CD14-positive monocyte (primary cell): ENCODE data around the gene CTNNA2. TPM values are rescaled to one million over a fixed set of nuclear protein-coding genes. Genes with fewer than 3 reads are reported as not detected.

ENCODE experiments used
- DNase-seq, 3 donors: peaks; one replicate each; pipeline ENCODE4 v3.0.0-alpha.2; 2011 to 2022
- H2AFZ ChIP-seq: 2 replicates; pipeline ENCODE4 v1.6.0; 2012; ENCODE audit warnings: mild to moderate bottlenecking, low read depth, low read length, inconsistent platforms; ENCODE audit not compliant: insufficient read depth, poor library complexity, severe bottlenecking
- H3K27ac ChIP-seq, 2 donors: 1 replicate in 1 of 2; 2 replicates in 1 of 2; pipeline ENCODE4 v1.5.1; 2012 to 2013; ENCODE audit warnings: low read length in 2 of 2, control low read depth in 1 of 2, inconsistent platforms in 1 of 2, low read depth in 1 of 2, mild to moderate bottlenecking in 1 of 2
- H3K27me3 ChIP-seq, 2 donors: one replicate each; pipeline versions ENCODE4 v1.6.0 to v1.6.1; 2011 to 2013; ENCODE audit warnings: low read length in 2 of 2; ENCODE audit not compliant: control insufficient read depth in 2 of 2, insufficient read depth in 2 of 2
- H3K36me3 ChIP-seq, 2 donors: replicated peaks in 1 of 2; 1 replicate in 1 of 2; 2 replicates in 1 of 2; pipeline versions ENCODE4 v1.5.1 to v1.6.1; 2012 to 2013; ENCODE audit warnings: low read length in 2 of 2, control low read depth in 1 of 2, inconsistent platforms in 1 of 2, mild to moderate bottlenecking in 1 of 2; ENCODE audit not compliant: insufficient read depth in 2 of 2, control insufficient read depth in 1 of 2
- H3K4me1 ChIP-seq, 2 donors: 1 replicate in 1 of 2; 2 replicates in 1 of 2; pipeline versions ENCODE4 v1.5.1 to v1.6.1; 2012 to 2013; ENCODE audit warnings: low read length in 2 of 2, control low read depth in 1 of 2, inconsistent platforms in 1 of 2, mild to moderate bottlenecking in 1 of 2, moderate library complexity in 1 of 2; ENCODE audit not compliant: insufficient read depth in 2 of 2, control insufficient read depth in 1 of 2
- H3K4me2 ChIP-seq: replicated peaks from 2 replicates; pipeline ENCODE3; 2012; ENCODE audit warnings: low read length, moderate library complexity, mild to moderate bottlenecking; ENCODE audit not compliant: poor library complexity, severe bottlenecking; ENCODE audit errors: extremely low read depth
- H3K4me3 ChIP-seq, 3 experiments: fragments of 200-600 bp in 1 of 3; sonication (generic) in 1 of 3; replicated peaks in 1 of 3; 1 replicate in 2 of 3; 2 replicates in 1 of 3; pipeline ENCODE4 v1.5.1; 2011 to 2013; ENCODE audit warnings: low read length in 3 of 3, mild to moderate bottlenecking in 3 of 3, control low read depth in 2 of 3, low read depth in 2 of 3, inconsistent platforms in 1 of 3, moderate library complexity in 1 of 3
- H3K79me2 ChIP-seq: 2 replicates; pipeline ENCODE4 v1.6.0; 2012; ENCODE audit warnings: mild to moderate bottlenecking, control low read depth, inconsistent platforms, low read length, moderate library complexity; ENCODE audit not compliant: insufficient read depth
- H3K9ac ChIP-seq: 2 replicates; pipeline ENCODE4 v1.6.0; 2017; ENCODE audit warnings: low read length, mild to moderate bottlenecking; ENCODE audit not compliant: insufficient read depth, poor library complexity, severe bottlenecking
- H3K9me3 ChIP-seq, 2 donors: replicated peaks in 1 of 2; 1 replicate in 1 of 2; 2 replicates in 1 of 2; pipeline versions ENCODE4 v1.5.1 to v1.6.1; 2012 to 2013; ENCODE audit warnings: low read length in 2 of 2, control low read depth in 1 of 2; ENCODE audit not compliant: control insufficient read depth in 1 of 2, insufficient read depth in 1 of 2
- H4K20me1 ChIP-seq: 2 replicates; pipeline ENCODE4 v1.6.0; 2012; ENCODE audit warnings: mild to moderate bottlenecking, low read length, control low read depth, moderate library complexity; ENCODE audit not compliant: insufficient read depth
- H3K27ac Mint-ChIP-seq, 7 donors: one replicate each; pipeline ENCODE4 v1.8.0; 2020; ENCODE audit warnings: mild to moderate bottlenecking in 7 of 7, mixed read lengths in 7 of 7, moderate library complexity in 6 of 7, inconsistent platforms in 2 of 7
- H3K27me3 Mint-ChIP-seq, 3 donors: one replicate each; pipeline ENCODE4 v1.8.0; 2021 to 2022; ENCODE audit warnings: low read depth in 3 of 3, mild to moderate bottlenecking in 3 of 3, mixed read lengths in 3 of 3, moderate library complexity in 3 of 3, inconsistent platforms in 1 of 3
- H3K36me3 Mint-ChIP-seq, 2 donors: one replicate each; pipeline ENCODE4 v1.8.0; 2020; ENCODE audit warnings: mixed read lengths in 2 of 2, inconsistent platforms in 1 of 2, mild to moderate bottlenecking in 1 of 2
- H3K4me1 Mint-ChIP-seq: one replicate; pipeline ENCODE4 v1.8.0; 2020; ENCODE audit warnings: mild to moderate bottlenecking, mixed read lengths
- H3K4me3 Mint-ChIP-seq, 2 donors: one replicate each; pipeline ENCODE4 v1.8.0; 2020; ENCODE audit warnings: mild to moderate bottlenecking in 2 of 2, mixed read lengths in 2 of 2, moderate library complexity in 1 of 2
- H3K9me3 Mint-ChIP-seq, 7 donors: one replicate each; pipeline ENCODE4 v1.8.0; 2020 to 2022; ENCODE audit warnings: mixed read lengths in 7 of 7, mild to moderate bottlenecking in 6 of 7, moderate library complexity in 6 of 7, inconsistent platforms in 2 of 7
- WGBS: methylation state at CpG from one replicate; pipeline ENCODE4 v1.1.5; 2013; ENCODE audit warnings: missing lambda C conversion rate; ENCODE audit not compliant: insufficient coverage; 5-methylcytosine and 5-hydroxymethylcytosine counted together
- intact Hi-C, 2 donors: fragments of 100-400 bp; cut with micrococcal nuclease; formaldehyde crosslinking; loops; one replicate each; pipeline versions ENCODE4 v1.15.0 to v1.15.1; 2023
- polyA plus RNA-seq, 3 donors: library from polyadenylated mRNA; depleted of rRNA in 1 of 3; unstranded in 2 of 3; stranded (reverse) in 1 of 3; fragments of 300-500 nt in 2 of 3; fragments of >200 nt in 1 of 3; fragmentation: Illumina TruSeq in 2 of 3; gene quantifications; 1 replicate in 2 of 3; 2 replicates in 1 of 3; pipeline ENCODE4 v1.2.3, GENCODE V29; 2012 to 2021
- TF ChIP-seq, protein P1 (sequence below): fragments of 200-600 bp; IDR thresholded peaks from one replicate; pipeline ENCODE4 v1.8.0; 2022; ENCODE audit warnings: antibody characterized with exemption, mild to moderate bottlenecking

The CTNNA2 gene
- polyA plus RNA-seq, 3 donors = not detected

DNA sequence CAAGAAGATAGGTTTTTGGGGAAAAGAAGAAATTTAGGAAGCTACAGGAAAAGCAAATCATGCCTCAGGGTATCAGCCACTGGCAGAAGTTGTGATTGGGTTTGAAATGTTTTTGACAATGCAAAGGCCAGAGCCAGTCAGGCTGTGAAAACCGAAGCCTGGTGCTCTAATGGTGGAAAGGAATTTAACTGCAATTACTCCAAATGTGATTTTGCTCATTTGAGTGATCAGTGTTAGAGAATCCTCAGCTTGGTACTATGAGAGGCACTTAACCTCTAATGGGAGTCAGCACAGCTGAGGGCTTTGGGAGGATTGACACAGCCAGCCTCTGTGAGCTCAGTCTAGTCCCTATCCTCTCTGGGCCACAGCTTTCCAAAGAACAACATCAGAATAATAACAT, 615.2 kb downstream of the CTNNA2 start:
- no peaks in the 10 kb centered on the region for H3K4me1 Mint-ChIP-seq
- no peak for DNase-seq
- Histone ChIP-seq H2AFZ (no peak overlapping the region), H3K36me3 (no peaks in the 10 kb centered on the region), H3K9ac (no peak overlapping the region), H3K27ac (no peak overlapping the region), H3K27me3 (no peaks in the 10 kb centered on the region), H3K4me3 (no peak overlapping the region), H4K20me1 (no peaks in the 10 kb centered on the region), H3K79me2 (no peaks in the 10 kb centered on the region), H3K9me3 (no peaks in the 10 kb centered on the region), H3K4me1 (no peaks in the 10 kb centered on the region), H3K4me2 (no peak overlapping the region)
- WGBS = no CpG with 5 or more reads among the region's 1 CpG
- no peaks in the 10 kb centered on the region for H3K27me3 Mint-ChIP-seq
- TF ChIP-seq, protein P1, sequence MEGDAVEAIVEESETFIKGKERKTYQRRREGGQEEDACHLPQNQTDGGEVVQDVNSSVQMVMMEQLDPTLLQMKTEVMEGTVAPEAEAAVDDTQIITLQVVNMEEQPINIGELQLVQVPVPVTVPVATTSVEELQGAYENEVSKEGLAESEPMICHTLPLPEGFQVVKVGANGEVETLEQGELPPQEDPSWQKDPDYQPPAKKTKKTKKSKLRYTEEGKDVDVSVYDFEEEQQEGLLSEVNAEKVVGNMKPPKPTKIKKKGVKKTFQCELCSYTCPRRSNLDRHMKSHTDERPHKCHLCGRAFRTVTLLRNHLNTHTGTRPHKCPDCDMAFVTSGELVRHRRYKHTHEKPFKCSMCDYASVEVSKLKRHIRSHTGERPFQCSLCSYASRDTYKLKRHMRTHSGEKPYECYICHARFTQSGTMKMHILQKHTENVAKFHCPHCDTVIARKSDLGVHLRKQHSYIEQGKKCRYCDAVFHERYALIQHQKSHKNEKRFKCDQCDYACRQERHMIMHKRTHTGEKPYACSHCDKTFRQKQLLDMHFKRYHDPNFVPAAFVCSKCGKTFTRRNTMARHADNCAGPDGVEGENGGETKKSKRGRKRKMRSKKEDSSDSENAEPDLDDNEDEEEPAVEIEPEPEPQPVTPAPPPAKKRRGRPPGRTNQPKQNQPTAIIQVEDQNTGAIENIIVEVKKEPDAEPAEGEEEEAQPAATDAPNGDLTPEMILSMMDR = no peak
- no peak overlapping the region for H3K4me3 Mint-ChIP-seq
- intact Hi-C loops = no loop called here
- peaks cover 1 to 11% (median 3%) of the 10 kb centered on the region in 7 donors for H3K9me3 Mint-ChIP-seq
- no peak overlapping the region for H3K27ac Mint-ChIP-seq
- no peaks in the 10 kb centered on the region for H3K36me3 Mint-ChIP-seq

DNA sequence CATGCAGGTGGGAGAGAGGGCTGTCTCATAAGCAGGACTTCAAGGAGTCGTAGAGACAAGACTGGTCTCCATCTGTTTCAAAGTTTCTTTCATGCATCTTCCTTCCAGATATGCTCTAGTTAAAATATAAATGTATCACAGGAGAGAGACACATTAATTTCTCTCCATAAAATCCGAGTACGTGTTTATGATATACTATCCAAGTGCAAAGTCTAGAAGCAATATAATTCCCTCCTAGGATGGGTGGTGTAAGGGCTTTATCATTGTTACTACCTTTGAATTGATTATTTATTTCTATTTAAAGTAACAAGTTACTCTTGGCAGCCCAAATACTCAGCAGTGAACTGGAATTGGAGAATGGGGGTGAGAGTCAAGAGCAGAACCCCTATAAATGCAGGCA, 619.4 kb downstream of the CTNNA2 start:
- H3K4me1 ChIP-seq = no peaks in the 10 kb centered on the region
- WGBS = no CpG with 5 or more reads among the region's 3 CpGs
- no peak overlapping the region for H3K27ac ChIP-seq
- TF ChIP-seq, protein P1 = no peak
- H3K79me2 ChIP-seq = no peaks in the 10 kb centered on the region
- H3K36me3 Mint-ChIP-seq = no peaks in the 10 kb centered on the region
- no peak overlapping the region for H2AFZ ChIP-seq
- peaks cover 0 to 11% (median 3%) of the 10 kb centered on the region in 7 donors for H3K9me3 Mint-ChIP-seq
- no peak overlapping the region for H3K4me3 ChIP-seq
- H3K4me1 Mint-ChIP-seq = no peaks in the 10 kb centered on the region
- intact Hi-C loops = no loop called here
- H3K4me2 ChIP-seq = no peak overlapping the region
- no peaks in the 10 kb centered on the region for H3K27me3 ChIP-seq
- no peak for DNase-seq
- H3K4me3 Mint-ChIP-seq = no peak overlapping the region
- no peak overlapping the region for H3K9ac ChIP-seq
- H3K36me3 ChIP-seq = no peaks in the 10 kb centered on the region
- peaks cover 0 to 6% of the 10 kb centered on the region in 2 donors for H3K9me3 ChIP-seq
- H3K27me3 Mint-ChIP-seq = peaks cover 0 to 2% (median 0%) of the 10 kb centered on the region in 3 donors
- H3K27ac Mint-ChIP-seq = no peak overlapping the region
- H4K20me1 ChIP-seq = no peaks in the 10 kb centered on the region
